GM12878 (cell line): ENCODE measurements around the gene DGLUCY. TPM values are rescaled to one million over a fixed set of nuclear protein-coding genes. Genes with fewer than 3 reads are reported as not detected.

Experiments used
- ATAC-seq: fragments of 200-7000 bp; cut with Tn5 transposase; 3 replicates; pipeline ENCODE4 v1.9.1; 2020; ENCODE audit warnings: mild to moderate bottlenecking, moderate library complexity
- BruUV-seq: library from RNA; stranded (reverse); fragments of 400-500 nt; replicated peaks from 2 replicates; lab custom pipeline; 2021; lab: Mats Ljungman, UMichigan
- CTCF ChIA-PET: fragments of 300-600 bp; sonication (Branson Sonifier 250); formaldehyde crosslinking; extraction: SDS; loops from one replicate; lab custom pipeline; 2021; ENCODE audit warnings: inconsistent platforms; lab: Yijun Ruan, JAX
- POLR2A ChIA-PET: fragments of 350-600 bp; formaldehyde crosslinking; extraction: SDS; loops from one replicate; lab custom pipeline; 2021; ENCODE audit warnings: inconsistent platforms; lab: Charles Lee
- RAD21 ChIA-PET: fragments of 300-600 bp; sonication (Branson Sonifier 250); formaldehyde crosslinking; loops from one replicate; lab custom pipeline; 2023; ENCODE audit warnings: antibody characterized with exemption; ENCODE audit not compliant: unreplicated experiment; lab: Charles Lee
- SMC1A ChIA-PET: fragments of 300-600 bp; sonication (Branson Sonifier 250); formaldehyde crosslinking; loops from one replicate; lab custom pipeline; 2023; ENCODE audit not compliant: unreplicated experiment, uncharacterized antibody; lab: Charles Lee
- DNase-seq: peaks from one replicate; pipeline ENCODE4 v3.0.0-alpha.2; 2011; ENCODE audit warnings: low read depth, low spot score
- FAIRE-seq: peaks from 3 replicates; lab custom pipeline; 2011; peaks lifted over from hg19 to GRCh38; lab: Jason Lieb, UNC
- H2AFZ ChIP-seq: 2 replicates; pipeline ENCODE4 v1.6.0; 2011; ENCODE audit warnings: low read depth, low read length, control low read depth; ENCODE audit not compliant: control insufficient read depth
- H3K27ac ChIP-seq: 2 replicates; pipeline ENCODE4 v1.5.1; 2011; ENCODE audit warnings: control low read depth; ENCODE audit not compliant: control insufficient read depth, insufficient read depth
- H3K27me3 ChIP-seq, 2 experiments: replicated peaks in 1 of 2; 2 replicates each; pipeline versions ENCODE4 v1.6.0 to v1.6.1; 2011; ENCODE audit warnings: low read length in 1 of 2; ENCODE audit not compliant: control insufficient read depth in 2 of 2, insufficient read depth in 2 of 2
- H3K36me3 ChIP-seq, 2 experiments: 2 replicates each; pipeline ENCODE4 v1.5.1; 2011; ENCODE audit warnings: low read length in 1 of 2; ENCODE audit not compliant: control insufficient read depth in 2 of 2, insufficient read depth in 2 of 2
- H3K4me1 ChIP-seq: 2 replicates; pipeline ENCODE4 v1.6.1; 2011; ENCODE audit warnings: mild to moderate bottlenecking, low read length, moderate library complexity, mixed read lengths; ENCODE audit not compliant: control insufficient read depth, insufficient read depth
- H3K4me2 ChIP-seq: 2 replicates; pipeline ENCODE4 v1.6.0; 2011; ENCODE audit warnings: control low read depth; ENCODE audit not compliant: control insufficient read depth, insufficient read depth
- H3K4me3 ChIP-seq: fragments of 200-600 bp; sonication (generic); 2 replicates; pipeline ENCODE4 v1.5.1; 2016
- H3K79me2 ChIP-seq: 2 replicates; pipeline ENCODE4 v1.6.0; 2011; ENCODE audit warnings: low read length; ENCODE audit not compliant: control insufficient read depth, insufficient read depth
- H3K9ac ChIP-seq: 2 replicates; pipeline ENCODE4 v1.8.0; 2011; ENCODE audit warnings: low read length, control low read depth, mixed read lengths; ENCODE audit not compliant: control insufficient read depth, insufficient read depth
- H3K9me3 ChIP-seq: replicated peaks from 3 replicates; pipeline ENCODE4 v1.5.1; 2011; ENCODE audit warnings: mild to moderate bottlenecking, low read length; ENCODE audit not compliant: control insufficient read depth, insufficient read depth
- H4K20me1 ChIP-seq: 2 replicates; pipeline ENCODE4 v1.6.0; 2011; ENCODE audit not compliant: control insufficient read depth, insufficient read depth
- ASH2L ChIP-seq: fragments of 300-600, 200-600 bp; sonication (generic); IDR thresholded peaks from 2 replicates; pipeline ENCODE4 v1.6.1; 2017; ENCODE audit warnings: low read depth, mild to moderate bottlenecking, borderline replicate concordance
- BHLHE40 ChIP-seq, 2 experiments: fragments of 450-650 bp in 1 of 2; IDR thresholded peaks; 2 replicates each; pipeline ENCODE4 v1.6.1; 2011 to 2017; ENCODE audit warnings: low read depth in 2 of 2, borderline replicate concordance in 1 of 2, improper control_type of control experiment in 1 of 2, low read length in 1 of 2, mild to moderate bottlenecking in 1 of 2
- MEF2A ChIP-seq: IDR thresholded peaks from 2 replicates; pipeline ENCODE4 v1.6.1; 2011; ENCODE audit warnings: low read depth, mild to moderate bottlenecking, low read length, moderate library complexity; ENCODE audit not compliant: insufficient read depth
- NFYB ChIP-seq: IDR thresholded peaks from 2 replicates; pipeline ENCODE4 v1.6.1; 2011; ENCODE audit warnings: low read depth, mild to moderate bottlenecking, low read length, improper control_type of control experiment, moderate library complexity; ENCODE audit not compliant: insufficient read depth
- NR2C1 ChIP-seq: fragments of 450-650 bp; IDR thresholded peaks from 2 replicates; pipeline ENCODE4 v1.6.1; 2017; ENCODE audit warnings: antibody characterized with exemption, mild to moderate bottlenecking, moderate library complexity
- PML ChIP-seq: IDR thresholded peaks from 2 replicates; pipeline ENCODE4 v1.6.1; 2012; ENCODE audit warnings: low read length, inconsistent platforms
- RAD21 ChIP-seq: IDR thresholded peaks from 2 replicates; pipeline ENCODE4 v1.6.1; 2011; ENCODE audit warnings: mild to moderate bottlenecking, low read depth, low read length, moderate library complexity; ENCODE audit not compliant: insufficient read depth
- RAD51 ChIP-seq: fragments of 450-650 bp; IDR thresholded peaks from 2 replicates; pipeline ENCODE4 v1.6.1; 2016; ENCODE audit warnings: moderate library complexity, mild to moderate bottlenecking, inconsistent platforms
- SMAD5 ChIP-seq: IDR thresholded peaks from 2 replicates; pipeline ENCODE4 v1.6.1; 2016; ENCODE audit warnings: antibody characterized with exemption, low read depth
- SREBF1 ChIP-seq: IDR thresholded peaks from 2 replicates; pipeline ENCODE4 v1.6.1; 2012; ENCODE audit warnings: mild to moderate bottlenecking, low read length
- WRNIP1 ChIP-seq: IDR thresholded peaks from 2 replicates; pipeline ENCODE4 v1.6.1; 2011; ENCODE audit warnings: low read depth, low read length, improper control_type of control experiment, borderline replicate concordance
- WGBS: methylation state at CpG from one replicate; pipeline ENCODE4 v1.1.6; 2016; ENCODE audit warnings: low lambda C conversion rate; ENCODE audit not compliant: insufficient replicate concordance, insufficient coverage; ENCODE audit errors: missing lambda C conversion rate; 5-methylcytosine and 5-hydroxymethylcytosine counted together
- in situ Hi-C: fragments of 300-500 bp; cut with MboI; formaldehyde crosslinking; loops from 9 replicates; pipeline ENCODE4 v1.14.3; 2018; ENCODE audit warnings: mixed read lengths
- intact Hi-C: fragments of 100-400 bp; cut with micrococcal nuclease; formaldehyde crosslinking; loops from one replicate; pipeline ENCODE4 v1.14.2; 2022; ENCODE audit not compliant: unreplicated experiment
- polyA plus RNA-seq, 11 experiments: library from polyadenylated mRNA; depleted of rRNA in 4 of 11; unstranded in 6 of 11; stranded (reverse) in 5 of 11; fragments of >200 nt; fragmentation: Nextera tagmentation in 4 of 11; fragmentation: Illumina TruSeq in 1 of 11; extraction: Ambion mirVana in 4 of 11; extraction: Trizol in 1 of 11; gene quantifications; 1 replicate in 1 of 11; 2 replicates in 10 of 11; pipeline versions ENCODE4 v1.2.1 to v1.2.3, GENCODE V29; 2011 to 2016; ENCODE audit warnings: inconsistent platforms in 2 of 11, missing spikeins in 2 of 11, low read depth in 1 of 11
- total RNA-seq, 4 experiments: library from RNA; depleted of rRNA in 3 of 4; stranded (reverse); fragments of >200 nt in 3 of 4; fragmentation: Illumina TruSeq in 1 of 4; extraction: Trizol in 1 of 4; gene quantifications; 2 replicates each; pipeline versions ENCODE4 v1.2.1 to v1.2.3, GENCODE V29; 2013 to 2021
- TF ChIP-seq, protein P1 (sequence below): IDR thresholded peaks from 2 replicates; pipeline ENCODE4 v1.6.1; 2012; ENCODE audit warnings: low read length, inconsistent platforms
- TF ChIP-seq, protein P2 (sequence below): fragments of 450-650 bp; IDR thresholded peaks from 2 replicates; pipeline ENCODE4 v1.6.1; 2017; ENCODE audit warnings: low read depth, mild to moderate bottlenecking, moderate library complexity
- TF ChIP-seq, protein P3 (sequence below), 3 experiments: IDR thresholded peaks in 2 of 3; conservative IDR thresholded peaks in 1 of 3; 2 replicates each; pipeline ENCODE4 v1.5.1; 2011; ENCODE audit warnings: low read depth in 3 of 3, low read length in 3 of 3, mild to moderate bottlenecking in 3 of 3, control low read depth in 2 of 3, moderate library complexity in 2 of 3, inconsistent platforms in 1 of 3, mixed read lengths in 1 of 3; ENCODE audit not compliant: control insufficient read depth in 2 of 3, insufficient read depth in 1 of 3; ENCODE audit errors: extremely low read depth in 1 of 3
- TF ChIP-seq, protein P4 (sequence below): fragments of 450-650 bp; IDR thresholded peaks from 2 replicates; pipeline ENCODE4 v1.6.1; 2017; ENCODE audit warnings: mild to moderate bottlenecking, moderate library complexity

The DGLUCY gene
- total and polyA plus RNA-seq, 10 of the 15 experiments (the other 5 are each of a cell fraction or from before 2014, with no cell fraction given): 15.0 to 70.3 (median 55.1) TPM

DNA sequence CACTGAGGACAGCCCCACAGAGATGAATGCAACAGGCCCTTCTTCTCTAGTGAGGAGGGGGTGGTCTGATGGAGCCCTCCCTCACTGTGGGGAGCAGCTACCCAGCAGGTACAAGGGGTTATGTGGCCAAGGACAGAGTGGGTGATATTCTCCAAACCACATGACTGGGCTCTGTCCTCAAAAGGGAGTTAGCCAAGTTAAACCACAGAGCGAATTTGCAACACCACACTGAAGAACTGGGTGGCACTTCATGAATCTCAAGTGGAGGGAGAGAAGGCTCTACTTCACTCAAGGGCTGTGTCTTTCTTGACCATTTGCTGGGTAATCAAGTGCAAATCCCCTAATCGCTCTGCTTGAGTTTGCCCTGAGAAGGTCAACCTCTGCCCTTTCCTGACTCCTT is 118.2 kb downstream of the DGLUCY start:
- WGBS: 55% methylated on average over 2 of the region's 2 CpGs
- RAD21 ChIA-PET: no interaction called here
- H3K9ac ChIP-seq: no peak overlapping the region
- in situ Hi-C loops (no loop called here), intact Hi-C loops (no loop called here)
- H2AFZ ChIP-seq: no peak overlapping the region
- no peaks in the 10 kb centered on the region for H4K20me1 ChIP-seq
- SMC1A ChIA-PET: no interaction called here
- no TSS peak for BruUV-seq
- FAIRE-seq (no peak), ATAC-seq (no peak), DNase-seq (no peak)
- H3K4me3 ChIP-seq: no peak overlapping the region
- CTCF ChIA-PET: no interaction called here
- peaks cover 0 to 8% of the 10 kb centered on the region in 2 experiments; a peak in 2 of 4 replicates for H3K36me3 ChIP-seq
- no peak overlapping the region for H3K27ac ChIP-seq
- no peak overlapping the region for H3K4me2 ChIP-seq
- no peaks in the 10 kb centered on the region; the same call in 1 of the 2 replicates for H3K79me2 ChIP-seq
- POLR2A ChIA-PET: no interaction called here
- H3K9me3 ChIP-seq: peaks cover 10% of the 10 kb centered on the region
- TF ChIP-seq NR2C1 (no peak), SREBF1 (no peak), WRNIP1 (no peak), NFYB (no peak), RAD21 (no peak), BHLHE40 (IDR thresholded peaks at IDR 0.05; ENCODE audit: borderline replicate concordance in 1 of 2, low read depth in 2 of 2, low read length in 1 of 2) (no peak), MEF2A (no peak), PML (no peak), ASH2L (no peak), RAD51 (no peak), SMAD5 (no peak)
- TF ChIP-seq, protein P1, sequence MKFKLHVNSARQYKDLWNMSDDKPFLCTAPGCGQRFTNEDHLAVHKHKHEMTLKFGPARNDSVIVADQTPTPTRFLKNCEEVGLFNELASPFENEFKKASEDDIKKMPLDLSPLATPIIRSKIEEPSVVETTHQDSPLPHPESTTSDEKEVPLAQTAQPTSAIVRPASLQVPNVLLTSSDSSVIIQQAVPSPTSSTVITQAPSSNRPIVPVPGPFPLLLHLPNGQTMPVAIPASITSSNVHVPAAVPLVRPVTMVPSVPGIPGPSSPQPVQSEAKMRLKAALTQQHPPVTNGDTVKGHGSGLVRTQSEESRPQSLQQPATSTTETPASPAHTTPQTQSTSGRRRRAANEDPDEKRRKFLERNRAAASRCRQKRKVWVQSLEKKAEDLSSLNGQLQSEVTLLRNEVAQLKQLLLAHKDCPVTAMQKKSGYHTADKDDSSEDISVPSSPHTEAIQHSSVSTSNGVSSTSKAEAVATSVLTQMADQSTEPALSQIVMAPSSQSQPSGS: no peak
- TF ChIP-seq, protein P2, sequence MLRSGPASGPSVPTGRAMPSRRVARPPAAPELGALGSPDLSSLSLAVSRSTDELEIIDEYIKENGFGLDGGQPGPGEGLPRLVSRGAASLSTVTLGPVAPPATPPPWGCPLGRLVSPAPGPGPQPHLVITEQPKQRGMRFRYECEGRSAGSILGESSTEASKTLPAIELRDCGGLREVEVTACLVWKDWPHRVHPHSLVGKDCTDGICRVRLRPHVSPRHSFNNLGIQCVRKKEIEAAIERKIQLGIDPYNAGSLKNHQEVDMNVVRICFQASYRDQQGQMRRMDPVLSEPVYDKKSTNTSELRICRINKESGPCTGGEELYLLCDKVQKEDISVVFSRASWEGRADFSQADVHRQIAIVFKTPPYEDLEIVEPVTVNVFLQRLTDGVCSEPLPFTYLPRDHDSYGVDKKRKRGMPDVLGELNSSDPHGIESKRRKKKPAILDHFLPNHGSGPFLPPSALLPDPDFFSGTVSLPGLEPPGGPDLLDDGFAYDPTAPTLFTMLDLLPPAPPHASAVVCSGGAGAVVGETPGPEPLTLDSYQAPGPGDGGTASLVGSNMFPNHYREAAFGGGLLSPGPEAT: no peak
- TF ChIP-seq, protein P3, sequence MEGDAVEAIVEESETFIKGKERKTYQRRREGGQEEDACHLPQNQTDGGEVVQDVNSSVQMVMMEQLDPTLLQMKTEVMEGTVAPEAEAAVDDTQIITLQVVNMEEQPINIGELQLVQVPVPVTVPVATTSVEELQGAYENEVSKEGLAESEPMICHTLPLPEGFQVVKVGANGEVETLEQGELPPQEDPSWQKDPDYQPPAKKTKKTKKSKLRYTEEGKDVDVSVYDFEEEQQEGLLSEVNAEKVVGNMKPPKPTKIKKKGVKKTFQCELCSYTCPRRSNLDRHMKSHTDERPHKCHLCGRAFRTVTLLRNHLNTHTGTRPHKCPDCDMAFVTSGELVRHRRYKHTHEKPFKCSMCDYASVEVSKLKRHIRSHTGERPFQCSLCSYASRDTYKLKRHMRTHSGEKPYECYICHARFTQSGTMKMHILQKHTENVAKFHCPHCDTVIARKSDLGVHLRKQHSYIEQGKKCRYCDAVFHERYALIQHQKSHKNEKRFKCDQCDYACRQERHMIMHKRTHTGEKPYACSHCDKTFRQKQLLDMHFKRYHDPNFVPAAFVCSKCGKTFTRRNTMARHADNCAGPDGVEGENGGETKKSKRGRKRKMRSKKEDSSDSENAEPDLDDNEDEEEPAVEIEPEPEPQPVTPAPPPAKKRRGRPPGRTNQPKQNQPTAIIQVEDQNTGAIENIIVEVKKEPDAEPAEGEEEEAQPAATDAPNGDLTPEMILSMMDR (IDR thresholded peaks at IDR 0.05 in 2 of 3, conservative IDR thresholded peaks at IDR 0.05 in 1 of 3; ENCODE audit: control insufficient read depth in 2 of 3, extremely low read depth in 1 of 3, insufficient read depth in 1 of 3, low read depth in 3 of 3, low read length in 3 of 3): no peak
- TF ChIP-seq, protein P4, sequence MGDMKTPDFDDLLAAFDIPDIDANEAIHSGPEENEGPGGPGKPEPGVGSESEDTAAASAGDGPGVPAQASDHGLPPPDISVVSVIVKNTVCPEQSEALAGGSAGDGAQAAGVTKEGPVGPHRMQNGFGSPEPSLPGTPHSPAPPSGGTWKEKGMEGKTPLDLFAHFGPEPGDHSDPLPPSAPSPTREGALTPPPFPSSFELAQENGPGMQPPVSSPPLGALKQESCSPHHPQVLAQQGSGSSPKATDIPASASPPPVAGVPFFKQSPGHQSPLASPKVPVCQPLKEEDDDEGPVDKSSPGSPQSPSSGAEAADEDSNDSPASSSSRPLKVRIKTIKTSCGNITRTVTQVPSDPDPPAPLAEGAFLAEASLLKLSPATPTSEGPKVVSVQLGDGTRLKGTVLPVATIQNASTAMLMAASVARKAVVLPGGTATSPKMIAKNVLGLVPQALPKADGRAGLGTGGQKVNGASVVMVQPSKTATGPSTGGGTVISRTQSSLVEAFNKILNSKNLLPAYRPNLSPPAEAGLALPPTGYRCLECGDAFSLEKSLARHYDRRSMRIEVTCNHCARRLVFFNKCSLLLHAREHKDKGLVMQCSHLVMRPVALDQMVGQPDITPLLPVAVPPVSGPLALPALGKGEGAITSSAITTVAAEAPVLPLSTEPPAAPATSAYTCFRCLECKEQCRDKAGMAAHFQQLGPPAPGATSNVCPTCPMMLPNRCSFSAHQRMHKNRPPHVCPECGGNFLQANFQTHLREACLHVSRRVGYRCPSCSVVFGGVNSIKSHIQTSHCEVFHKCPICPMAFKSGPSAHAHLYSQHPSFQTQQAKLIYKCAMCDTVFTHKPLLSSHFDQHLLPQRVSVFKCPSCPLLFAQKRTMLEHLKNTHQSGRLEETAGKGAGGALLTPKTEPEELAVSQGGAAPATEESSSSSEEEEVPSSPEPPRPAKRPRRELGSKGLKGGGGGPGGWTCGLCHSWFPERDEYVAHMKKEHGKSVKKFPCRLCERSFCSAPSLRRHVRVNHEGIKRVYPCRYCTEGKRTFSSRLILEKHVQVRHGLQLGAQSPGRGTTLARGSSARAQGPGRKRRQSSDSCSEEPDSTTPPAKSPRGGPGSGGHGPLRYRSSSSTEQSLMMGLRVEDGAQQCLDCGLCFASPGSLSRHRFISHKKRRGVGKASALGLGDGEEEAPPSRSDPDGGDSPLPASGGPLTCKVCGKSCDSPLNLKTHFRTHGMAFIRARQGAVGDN: no peak
- no peaks in the 10 kb centered on the region for H3K27me3 ChIP-seq
- H3K4me1 ChIP-seq: peaks cover 44% of the 10 kb centered on the region
